Measurements from ENCODE around the gene BEND7.

DNA sequence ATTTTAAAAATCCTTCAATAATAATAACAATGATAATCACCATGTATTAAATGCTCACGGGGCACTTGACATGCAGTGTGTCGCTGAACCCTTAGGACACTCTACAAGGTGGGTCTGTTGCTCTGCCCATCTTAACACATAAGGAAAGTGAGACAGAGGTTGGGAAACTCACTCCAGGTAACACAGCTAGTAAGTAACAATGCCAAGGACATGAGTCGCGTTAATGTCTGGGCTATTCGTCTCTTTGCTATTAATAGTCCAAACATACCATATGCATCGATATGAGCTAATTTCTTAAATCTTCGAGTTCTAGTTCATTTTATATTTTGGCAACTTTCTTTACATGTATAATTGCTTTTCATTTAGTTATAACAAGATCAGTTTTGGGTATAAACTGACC lies 79.5 kb downstream of the BEND7 start:
- TF ChIP-seq EZH2 (IDR thresholded peaks at IDR 0.05; ENCODE audit: borderline replicate concordance, low read depth, low read length, poor library complexity, severe bottlenecking) (no peak), CTCF (conservative IDR thresholded peaks at IDR 0.05; ENCODE audit: low read depth, low read length) (no peak)
